Activated CD4-positive, alpha-beta T cell treated with anti-CD3 and anti-CD28 coated beads, Interleukin-2, amount 50 U/mL, for 16 hours (primary cell): ENCODE data around the gene CFDP1.
"Not testable (repeated sequence)": the region's sequence is repeated elsewhere in the genome, so short reads cannot be mapped to it uniquely, and the experiment has no call there.

ENCODE experiments used
- DNase-seq: peaks from one replicate; pipeline ENCODE4 v3.0.0-alpha.2; 2020

CFDP1 gene

DNA sequence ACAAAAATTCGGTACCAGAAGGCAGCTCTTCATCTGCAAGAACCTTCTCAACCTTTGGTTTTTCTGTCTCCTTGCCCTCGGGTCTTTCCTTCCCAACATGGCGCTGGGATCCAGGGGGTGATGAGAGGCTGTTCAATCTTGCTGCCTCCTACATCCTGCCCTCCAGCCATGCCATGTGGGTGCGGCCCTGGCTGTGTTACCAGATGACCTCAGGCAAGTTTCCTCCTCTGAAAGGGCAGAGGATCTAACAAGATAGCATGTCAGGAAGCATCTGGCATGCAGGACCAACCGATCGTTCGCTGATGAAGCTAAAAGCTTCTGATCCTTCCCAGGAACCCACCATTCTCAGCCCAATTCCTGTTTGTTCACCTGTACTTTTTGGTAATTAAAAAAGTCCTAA is 145.1 kb downstream of the CFDP1 start:
- DNase-seq: no peak

DNA sequence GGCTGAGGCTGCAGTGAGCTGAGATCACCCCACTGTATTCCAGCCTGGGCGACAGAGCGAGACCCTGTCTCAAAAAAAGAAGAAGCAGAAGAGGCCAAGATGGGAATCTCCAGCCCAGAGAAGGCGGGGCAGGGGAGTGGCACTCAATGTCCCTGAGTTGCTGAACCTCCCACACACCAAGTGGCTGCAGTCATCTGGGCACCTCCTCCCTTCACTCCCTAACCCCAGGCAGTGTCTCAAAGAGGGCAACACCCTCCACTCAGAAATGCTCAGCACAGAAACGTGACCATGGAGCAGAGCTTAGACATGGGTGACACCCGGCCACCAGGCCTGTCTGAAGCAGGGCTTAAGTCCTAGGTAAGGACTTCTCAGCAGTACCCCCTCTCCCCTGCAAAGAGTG is 145.6 kb downstream of the CFDP1 start:
- DNase-seq: no peak

DNA sequence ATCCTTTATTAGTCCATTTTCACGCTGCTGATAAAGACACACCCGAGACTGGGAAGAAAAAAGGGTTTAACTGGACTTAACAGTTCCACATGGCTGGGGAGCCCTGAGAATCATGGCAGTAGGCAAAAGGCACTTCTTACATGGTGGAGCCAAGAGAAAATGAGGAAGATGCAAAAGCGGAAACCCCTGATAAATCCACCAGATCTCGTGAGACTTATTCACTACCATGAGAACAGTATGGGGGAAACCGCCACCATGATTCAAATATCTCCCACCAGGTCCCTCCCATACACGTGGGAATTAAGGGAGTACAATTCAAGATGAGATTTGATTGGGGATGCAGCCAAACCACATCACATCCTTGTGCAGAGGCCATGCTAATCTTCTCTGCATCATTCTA is 146.9 kb downstream of the CFDP1 start:
- DNase-seq: no peak

DNA sequence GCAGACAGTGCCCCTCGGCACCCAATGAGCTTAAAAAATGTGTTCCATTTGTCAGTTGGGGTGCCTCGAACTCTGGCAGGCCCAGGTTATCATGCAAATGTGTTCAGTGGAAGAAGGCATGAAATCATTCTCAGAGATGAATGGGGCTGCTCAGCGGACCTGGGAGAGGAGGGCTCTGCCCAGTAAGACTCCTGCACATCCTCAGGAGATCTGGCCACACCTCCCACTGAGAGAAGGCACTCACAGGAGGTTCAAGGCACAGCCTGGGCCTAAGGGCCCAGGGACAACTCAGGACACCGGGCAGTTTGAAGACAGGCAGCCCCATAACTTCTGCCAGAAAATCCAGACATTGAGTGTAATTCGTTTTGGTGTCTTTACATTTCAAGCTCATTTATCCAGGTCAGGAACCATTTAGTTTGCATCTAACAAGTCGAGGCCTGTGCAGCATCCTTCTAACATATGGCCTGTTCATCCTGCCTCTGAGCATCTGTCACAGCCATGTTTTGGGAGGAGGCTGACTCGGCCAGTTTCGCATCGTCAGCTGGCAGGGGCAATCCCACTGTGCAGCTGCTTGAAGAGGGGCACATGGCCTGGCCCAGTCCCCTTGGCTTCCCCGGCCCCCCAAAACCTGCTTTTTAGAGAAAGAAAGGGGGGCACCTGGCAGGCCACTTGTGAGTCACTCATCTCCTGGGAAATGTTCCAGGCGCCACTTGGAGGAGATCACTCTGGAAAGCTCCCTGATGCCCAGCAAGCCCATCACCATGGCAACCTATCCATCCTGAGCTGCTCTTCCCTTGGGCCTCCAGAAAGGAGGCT is 150.6 kb downstream of the CFDP1 start:
- DNase-seq: no peak

DNA sequence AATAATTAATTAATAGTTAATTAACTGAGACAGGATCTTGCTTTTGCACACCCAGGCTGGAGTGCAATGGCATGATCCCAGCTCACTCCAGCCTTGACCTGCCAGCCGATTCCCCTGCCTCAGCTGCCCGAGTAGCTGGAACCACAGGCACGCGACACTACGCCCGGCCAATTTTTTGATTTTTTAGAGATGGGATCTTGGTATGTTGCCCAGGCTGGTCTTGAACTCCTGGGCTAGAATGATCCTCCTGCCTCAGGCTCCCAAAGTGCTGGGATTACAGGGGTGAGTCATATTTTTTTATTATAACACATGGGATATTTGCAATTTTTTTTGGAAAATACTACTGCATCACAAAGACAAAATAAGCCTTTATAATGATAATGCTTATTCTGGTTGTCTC is 151.5 kb downstream of the CFDP1 start:
- DNase-seq: no peak

DNA sequence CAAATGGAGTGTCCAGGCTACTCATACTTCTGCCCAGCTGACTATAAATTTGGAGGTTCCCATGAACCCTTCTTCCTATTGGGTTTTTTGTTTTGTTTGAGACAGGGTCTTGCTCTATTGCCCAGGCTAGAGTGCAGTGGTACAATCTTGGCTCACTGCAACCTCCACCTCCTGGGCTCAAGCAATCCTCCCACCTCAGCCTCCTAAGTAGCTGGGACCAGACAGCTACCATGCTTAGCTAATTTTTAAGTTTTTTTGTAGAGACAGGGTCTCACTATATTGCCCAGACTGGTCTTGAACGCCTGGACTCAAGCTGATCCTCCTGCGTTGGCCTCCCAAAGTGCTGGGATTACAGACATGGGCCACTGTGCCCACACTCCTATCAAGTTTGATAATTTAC is 152.3 kb downstream of the CFDP1 start:
- not testable (repeated sequence) for DNase-seq

DNA sequence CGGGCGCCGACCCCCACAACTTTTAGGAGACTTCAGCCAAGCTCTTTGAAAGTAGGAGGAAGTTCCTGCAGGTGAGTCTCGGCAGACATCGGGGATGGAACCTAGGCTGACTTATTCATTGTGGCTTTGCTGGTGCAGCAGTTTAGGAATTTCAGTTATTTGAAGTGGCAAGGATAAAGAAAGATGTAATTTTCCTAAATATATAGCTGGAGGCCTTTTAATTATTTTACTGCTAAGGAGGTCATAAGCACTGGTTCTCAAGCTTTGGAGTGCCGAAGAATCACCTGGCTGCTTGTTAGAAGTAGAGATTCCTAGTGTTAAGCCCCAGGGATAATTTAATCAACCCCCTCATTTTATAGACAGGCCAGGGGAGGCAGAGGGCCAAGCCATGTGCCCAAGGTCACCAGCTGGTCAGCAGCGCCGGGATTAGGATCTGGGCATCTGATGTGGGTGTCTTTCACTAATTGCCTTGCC is 152.9 kb downstream of the CFDP1 start:
- DNase-seq: no peak

DNA sequence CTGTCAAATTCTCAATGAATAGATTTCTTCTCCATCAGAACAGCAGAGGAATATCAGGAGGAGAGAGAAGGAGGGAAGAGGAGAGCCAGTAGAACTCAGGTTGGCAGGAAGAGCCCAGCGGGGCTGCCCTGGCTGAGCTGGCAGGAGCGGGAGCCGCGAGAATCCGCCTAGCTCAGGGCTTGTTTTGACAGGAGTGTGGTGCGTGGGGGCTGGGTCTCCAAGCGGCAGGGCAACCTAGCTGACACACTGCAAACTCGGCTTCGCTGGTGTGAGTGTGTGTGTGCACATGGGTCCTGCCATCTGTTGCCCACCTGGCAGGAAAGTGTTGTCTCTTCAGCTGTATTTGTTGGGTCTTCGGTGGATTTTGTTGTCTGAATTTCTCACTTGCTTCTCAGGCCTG is 154.0 kb downstream of the CFDP1 start:
- DNase-seq: no peak

DNA sequence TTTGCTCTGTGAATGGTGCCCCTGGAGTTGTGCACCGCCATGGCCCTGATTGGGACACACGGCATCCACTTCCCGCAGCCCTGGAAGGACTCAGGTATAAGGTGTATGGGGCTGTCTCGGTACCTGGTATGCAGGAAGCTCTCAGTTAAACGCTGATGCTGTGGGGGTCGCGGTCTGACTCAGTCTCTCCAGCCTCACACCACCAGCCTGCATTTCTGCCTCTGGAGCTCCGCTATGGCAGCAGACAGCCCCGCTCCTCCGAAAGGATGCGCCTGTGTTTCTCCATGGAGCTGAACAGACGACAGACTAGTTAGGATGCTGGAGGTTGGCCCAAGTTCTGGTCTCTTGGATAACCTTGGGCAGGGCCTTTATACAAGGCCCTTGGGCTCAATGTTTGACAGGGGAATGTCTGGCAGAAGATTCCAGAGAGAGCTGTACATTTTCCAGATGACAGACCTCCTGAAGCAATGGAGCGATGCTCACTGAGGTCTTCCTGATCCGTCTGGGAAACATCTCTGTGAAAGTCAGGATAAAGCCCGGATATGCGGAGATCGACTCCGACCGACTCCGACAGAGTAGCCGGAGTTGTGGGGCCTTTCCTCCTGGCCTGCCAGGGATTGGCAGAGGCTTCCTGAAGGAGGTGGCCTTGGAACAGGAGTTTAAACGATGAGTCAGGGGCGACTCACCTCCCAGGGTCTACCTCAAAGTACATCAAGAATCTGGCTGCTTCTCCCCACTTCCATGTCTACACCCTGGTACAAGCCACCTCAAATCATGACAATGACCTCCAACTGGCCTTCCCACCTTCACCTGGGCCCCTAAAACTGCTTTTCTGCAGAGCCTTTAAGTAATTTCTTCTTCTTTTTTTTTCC is 160.0 kb downstream of the CFDP1 start:
- DNase-seq: no peak

DNA sequence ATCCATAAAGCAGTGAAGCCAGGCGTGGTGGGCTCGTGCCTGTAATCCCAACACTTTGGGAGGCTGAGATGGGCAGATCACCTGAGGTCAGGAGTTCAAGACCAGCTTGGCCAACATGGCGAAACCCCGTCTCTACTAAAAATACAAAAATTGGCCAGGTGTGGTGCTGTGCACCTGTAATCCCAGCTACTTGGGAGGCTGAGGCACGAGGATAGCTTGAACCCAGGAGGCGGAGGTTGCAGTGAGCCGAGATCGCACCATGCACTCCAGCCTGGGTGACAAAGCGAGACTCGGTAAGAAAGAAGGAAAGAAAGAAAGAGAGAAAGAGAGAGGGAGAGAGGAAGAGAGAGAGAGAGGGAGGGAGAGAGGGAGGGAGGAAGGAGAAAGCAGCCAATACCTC is 160.7 kb downstream of the CFDP1 start:
- DNase-seq: not testable (repeated sequence)

DNA sequence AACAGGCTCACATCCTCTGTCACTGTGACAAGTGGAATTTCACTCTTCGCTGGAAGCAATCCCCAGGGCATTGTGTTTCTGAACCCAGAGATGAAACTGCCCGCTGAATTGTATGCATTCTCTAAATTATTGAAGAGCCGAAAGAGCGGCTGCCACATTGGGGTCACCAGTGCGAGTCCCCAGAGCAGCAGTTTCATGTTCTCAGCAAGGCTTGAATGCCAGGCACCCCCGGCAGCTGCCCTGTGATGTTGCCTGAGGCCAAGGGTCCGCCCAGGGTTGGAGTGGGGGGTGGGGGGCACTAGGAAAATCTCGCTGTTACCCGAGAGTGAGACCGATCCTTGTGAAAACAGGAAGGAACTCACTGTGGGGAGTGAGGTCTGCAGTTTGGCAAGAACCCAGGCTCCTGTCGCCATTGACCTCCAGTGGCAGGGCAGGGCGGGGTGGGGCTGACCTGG is 161.2 kb downstream of the CFDP1 start:
- no peak for DNase-seq

DNA sequence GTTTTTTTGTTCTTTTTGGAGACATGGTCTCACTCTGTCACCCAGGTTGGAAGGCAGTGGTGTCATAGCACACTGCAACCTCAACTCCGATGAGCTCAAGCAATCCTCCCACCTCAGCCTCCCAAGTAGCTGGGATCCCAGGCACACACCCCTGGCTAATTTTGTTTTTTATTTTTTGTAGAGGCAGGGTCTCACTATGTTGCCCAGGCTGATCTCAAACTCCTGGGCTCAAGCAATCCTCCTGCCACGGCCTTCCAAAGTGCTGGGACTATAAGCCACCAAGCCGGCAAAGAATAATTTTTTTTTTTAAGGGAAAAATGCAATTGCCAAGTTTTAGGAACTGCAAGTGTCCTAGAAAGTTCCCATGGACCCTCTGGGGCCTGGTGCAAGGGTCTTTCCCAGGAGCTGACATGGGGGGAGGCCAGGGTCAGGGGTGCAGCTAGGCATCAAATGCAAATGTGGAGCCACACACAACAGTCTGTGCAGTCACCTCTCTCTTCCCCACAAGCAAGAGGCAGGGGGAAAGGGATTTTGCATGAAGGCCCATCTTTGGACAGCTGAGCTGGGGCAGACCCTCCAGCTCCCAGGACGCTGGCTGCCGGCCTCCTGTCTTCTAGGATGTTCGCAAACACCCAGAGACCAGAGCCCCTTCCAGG is 161.7 kb downstream of the CFDP1 start:
- no peak for DNase-seq

DNA sequence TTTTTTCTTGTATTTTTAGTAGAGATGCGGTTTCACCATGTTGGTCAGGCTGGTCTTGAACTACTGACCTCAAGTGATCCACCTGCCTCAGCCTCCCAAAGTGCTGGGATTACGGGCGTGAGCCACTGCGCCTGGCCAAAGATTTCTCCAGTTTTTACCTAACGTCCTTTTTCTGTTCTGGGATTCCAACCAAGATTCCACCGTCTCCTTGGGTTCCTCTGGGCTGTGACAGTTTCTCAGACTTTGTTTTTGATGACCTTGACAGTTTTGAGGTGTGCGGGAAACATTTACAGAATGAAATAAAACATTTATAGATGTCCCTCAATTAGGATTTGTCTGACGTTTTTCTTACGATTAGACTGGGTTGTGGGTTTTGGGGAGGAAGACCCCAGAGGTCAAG is 163.9 kb downstream of the CFDP1 start:
- not testable (repeated sequence) for DNase-seq

DNA sequence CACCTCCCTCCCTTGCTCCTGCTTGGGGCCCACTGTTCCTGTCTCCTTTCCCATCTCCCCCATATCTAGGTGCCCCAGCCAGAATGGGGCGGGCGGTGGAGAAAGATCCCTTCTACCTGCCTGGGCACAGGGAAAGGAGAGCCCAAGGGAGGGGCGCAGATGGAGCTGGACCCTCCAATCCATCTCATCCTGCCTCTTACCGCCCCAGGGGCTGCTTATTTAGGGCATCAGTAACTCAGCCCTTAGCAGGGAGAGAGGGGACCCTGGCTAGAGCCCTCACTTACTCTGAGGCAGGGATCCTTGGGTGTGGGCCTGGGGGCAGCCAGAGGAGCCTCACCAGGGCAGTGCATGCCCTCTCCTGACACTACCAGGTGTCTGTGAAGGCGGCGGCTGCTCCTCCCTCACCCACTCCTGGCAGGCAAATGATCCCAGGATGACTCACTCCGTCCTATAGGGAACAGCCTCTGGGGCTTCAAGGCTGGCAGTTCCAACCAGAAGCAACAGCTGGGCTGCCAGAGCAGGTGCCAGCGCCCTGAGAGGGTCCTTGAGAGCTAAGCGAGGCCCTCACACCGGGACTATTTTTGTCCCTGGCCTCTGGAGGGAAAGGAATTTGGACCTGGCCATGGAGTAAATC is 165.6 kb downstream of the CFDP1 start:
- DNase-seq: no peak

DNA sequence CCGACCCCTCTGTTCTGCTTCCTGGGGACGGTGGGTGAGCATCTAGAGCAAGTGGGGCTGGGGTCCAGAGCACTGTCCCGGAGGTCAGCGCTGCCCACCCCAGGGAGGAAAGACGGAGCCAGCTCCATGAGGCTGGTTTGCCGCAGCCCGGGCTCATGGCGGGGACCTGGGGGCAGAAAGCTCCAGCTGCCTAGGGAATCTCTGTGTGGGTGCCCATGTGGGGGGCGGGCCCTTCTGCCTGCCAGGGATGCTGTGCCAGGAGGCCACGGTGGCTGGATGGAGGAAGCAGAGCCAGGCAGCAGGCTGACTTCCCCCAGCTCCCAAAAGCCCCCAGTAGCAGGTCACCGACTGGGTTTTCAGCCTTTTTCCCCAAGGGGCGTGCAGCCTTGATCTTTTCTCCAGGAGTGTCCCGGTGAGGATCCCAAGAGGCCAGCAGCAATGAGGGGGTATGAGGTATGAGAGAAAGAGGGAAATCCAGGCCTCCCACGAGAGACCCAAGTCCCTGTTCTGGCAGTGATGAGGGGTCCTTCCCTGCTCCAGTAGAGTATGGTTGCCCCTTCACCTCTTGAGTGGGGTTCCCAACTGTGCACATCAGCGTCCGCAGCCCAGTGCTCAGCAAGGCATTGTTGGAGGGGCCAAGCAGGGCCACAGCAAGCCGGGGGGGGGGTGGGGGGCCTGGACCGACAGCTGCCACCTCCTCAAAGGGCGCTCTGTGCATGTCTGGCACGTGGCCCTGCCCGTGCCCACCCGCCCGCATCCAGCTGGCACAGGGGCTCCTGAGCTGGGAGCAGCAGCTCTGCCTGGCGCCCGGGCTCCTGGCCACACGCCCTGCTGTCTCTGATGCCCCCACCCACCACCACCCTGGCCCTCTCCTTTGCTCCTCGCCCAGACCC is 166.3 kb downstream of the CFDP1 start:
- no peak for DNase-seq

DNA sequence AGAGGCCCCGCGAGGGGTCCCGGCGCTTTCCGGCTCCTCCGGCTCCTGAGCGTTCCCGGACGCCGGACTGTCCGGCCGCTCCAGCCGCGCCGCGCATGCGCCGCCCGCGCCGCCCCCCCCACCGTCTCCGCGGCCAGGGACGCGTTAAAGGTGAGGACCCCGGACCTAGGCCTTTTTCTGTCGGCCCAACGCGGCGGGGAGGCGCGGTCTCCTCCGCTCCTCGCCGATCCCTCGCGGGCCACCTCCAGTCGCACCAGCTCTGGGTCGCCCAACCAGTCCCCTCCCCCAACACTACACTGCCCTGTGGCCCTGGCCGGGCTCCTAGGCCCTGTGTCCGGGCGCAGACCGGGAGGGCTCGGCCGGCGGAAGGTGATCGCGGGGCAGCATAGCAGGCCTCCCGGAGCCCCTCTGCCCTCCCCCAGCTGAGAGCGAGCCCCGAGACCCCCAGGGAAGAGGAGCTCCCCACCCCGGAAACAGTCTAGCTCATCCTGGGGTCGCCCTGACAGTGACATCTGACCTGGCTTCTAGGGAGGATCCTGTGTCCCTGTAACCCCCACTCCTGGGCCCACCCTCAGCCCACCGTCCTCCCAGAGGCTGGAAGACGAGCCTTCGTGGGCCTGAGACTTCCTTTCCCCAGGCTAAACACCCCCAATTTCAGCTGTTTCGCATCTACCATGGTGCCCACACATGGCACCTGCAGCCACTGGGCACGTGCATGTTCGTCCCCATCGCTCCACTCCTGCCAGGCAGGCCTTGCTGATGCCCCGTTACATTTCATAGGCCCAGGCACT is 167.2 kb downstream of the CFDP1 start:
- DNase-seq: peak; percentile 14

DNA sequence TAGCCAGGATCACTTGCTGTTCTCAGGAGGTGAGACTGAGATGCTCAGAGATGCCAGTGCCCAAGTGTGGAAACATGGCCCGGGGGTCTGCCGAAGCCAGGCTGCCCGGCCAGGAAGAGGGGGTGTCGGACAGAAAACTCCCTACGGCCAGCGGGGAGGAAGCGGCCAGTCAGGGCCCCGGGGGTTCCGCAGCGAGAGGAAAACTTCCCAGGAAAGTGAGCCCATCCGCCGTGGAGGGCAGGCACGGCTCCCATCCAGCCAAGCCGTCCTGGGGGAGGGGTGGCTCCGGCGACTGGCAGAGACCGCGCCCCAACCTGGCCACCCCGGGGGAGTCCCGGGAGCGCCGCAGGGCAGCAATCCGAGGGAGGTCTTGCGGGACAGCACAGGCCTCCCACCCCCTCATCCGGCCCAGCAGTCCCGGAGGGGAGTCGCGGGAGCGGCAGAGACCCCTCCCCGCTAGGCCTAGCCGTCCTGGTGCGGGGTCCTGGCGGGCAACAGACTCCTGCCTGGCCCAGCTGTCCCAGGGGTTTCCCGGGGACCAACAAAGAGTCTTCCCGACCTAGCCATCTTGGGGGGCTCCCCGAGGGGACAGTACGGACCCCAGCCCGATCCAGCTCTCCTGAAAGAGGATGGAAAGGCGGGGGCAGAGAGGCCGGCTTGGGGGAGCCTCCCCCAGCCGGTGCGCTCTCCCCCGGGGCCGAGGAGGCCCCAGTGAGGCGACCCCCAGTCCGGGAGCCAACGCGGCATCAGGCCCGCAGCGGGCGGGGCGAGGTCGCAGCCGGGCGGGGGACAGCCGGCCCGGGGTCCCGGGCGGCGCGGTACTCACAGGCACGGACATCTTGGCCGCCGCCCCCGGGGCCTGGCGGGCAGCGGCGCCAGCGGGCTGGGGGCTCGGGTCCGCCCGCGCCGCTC is 168.0 kb downstream of the CFDP1 start:
- DNase-seq: no peak

DNA sequence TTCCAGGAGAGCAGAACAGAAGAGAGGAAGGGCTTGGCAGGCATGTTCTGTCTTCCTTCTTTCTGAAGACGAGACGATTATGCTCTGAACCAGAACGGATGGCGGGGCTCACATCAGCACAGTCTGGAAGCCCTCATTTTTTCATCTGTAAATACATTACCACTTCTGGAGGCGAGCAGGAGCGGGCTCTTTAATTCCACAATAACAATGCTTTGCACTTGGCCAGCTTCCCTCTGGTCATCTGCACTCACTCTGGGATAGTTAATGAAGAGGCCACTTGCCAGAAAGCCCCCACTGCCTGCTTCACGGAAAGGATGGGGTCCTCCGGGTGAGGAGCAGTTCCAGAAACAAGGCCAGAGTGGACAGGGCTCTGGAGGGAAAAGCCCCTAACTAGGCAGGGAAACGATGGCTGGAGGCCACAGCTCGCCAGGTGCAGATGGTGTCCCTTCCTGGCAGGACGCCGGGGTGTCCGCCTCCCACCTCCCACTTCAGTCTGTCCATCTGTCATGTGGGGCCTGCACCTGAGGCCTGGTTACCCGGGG is 168.8 kb downstream of the CFDP1 start:
- DNase-seq: no peak

DNA sequence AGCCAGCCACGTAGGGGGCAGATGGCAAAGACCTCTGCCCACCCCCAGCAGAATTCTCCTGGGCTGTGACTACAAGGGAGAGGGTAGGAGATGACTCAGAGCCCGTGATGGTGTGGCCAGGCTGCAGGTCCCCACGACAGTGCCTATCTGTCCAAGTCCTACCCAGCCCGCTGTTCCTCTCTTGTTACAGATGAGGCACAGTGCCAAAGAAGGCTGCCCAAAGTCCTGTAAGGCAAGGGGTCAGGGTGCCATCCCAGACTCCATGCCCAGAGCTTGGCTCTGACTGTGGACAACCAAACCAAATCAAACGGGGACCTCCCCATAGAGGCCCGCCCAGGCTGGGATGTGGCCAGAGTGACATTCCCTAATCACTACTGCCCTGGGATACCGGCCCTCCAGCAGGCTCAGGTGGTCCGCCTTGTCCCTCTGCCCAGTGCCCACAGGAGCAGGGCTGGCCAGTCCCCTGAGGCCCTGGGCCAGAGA is 169.3 kb downstream of the CFDP1 start:
- DNase-seq: no peak
